GM19351 (cell line): Measurements from ENCODE around the gene DAAM2.

Experiments
- ATAC-seq: cut with Tn5 transposase; IDR thresholded peaks from one replicate; pipeline ENCODE4 v1.9.1; 2021; ENCODE audit warnings: mild to moderate bottlenecking, moderate library complexity; ENCODE audit not compliant: unreplicated experiment

Gene DAAM2

DNA sequence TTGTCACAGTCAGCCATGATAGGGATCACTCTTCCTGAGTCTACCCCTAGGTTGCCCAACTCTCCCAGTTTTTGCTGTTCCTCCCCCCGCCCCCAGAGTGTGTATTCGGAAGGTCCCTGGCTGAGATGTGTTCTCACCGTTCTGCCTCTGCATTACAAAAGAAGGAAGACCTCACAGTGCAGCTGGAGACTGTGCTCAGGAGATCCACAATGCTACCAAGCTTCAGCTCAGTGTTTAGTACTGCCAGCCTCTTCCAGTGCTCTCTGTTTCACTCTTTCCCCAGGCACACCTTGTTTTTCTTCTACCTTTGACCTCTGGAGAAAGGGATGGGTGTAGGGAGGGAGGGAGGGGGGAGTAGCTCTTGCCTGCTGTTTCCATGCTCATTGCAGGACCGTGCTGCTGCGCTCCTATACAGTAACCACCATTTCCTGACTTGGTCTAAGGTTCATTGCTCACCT lies 155.5 kb downstream of the DAAM2 start:
- ATAC-seq = no peak

DNA sequence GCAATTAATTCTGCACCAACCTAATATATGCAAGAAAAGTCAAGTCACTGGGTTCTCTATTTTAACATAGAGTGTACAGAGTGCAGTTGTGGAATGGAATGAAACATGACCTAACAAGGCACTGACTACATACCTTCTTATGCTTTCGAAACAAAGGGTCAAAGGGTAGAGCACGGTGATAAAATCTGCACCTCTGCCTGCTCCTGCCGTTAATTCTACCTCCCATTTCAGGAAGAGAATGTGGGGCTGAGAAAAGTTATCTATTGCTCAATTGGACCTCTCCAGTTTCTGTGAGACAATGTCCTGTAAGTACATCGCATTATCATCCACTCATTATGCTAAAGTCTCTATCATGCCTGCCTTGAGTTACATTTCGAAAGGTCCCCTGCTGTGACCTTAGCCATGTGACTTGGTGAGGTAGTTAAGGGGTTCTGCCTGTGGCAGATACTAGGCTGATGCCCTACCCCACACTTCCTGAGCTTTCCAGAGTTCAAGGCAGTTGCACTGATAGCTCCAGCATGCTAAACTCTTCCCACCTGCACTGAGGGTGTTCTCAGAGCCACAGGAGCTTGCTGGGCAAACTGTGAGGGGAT lies 156.1 kb downstream of the DAAM2 start:
- ATAC-seq = no peak

DNA sequence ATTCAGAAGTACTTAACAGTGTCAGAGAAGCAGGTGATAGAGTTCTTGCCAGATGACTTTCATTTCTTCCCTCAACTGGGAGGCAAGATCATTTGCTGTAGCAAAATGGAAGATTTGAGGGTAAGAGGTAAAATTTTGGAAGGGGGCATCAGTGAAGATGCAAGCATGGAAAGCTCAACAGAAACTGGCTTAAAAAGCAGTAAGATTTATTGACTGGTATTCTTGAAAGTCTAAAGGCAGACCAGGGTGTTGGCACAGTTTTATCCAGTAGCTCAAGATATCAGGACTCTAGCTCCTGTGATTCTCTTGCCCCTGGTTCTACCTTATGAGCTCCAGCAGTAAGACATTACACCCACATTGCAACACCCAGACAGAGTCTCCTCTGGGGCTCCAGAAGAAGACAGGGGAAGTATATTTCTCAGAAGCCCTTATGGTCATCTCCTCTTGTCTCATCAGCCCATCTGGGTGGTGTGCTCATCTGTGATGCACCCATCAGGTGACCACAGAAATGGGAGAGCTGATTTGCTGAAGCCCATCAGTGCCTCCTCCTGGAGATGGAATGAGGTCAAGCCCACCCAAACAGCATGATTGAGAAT lies 158.0 kb downstream of the DAAM2 start:
- ATAC-seq = no peak

DNA sequence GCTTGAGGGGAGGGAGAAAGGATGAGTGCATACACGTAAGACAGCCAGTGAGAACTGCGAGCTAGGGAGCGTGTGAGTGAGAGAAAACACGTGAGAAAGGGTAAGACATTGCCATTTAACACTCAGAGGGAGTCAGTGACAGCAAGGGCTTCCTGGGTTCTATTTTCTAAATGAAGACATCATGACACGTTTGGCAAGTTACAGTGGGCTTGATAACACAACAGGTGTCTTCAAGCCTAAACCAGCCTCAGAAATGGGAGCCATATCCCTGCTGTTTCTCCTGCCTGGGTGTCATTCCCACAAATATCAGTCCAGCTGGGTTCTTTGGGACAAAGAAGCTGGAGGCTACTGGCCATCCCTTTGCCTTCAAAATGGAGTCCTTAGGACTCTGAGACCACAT lies 159.0 kb downstream of the DAAM2 start:
- ATAC-seq = no peak

DNA sequence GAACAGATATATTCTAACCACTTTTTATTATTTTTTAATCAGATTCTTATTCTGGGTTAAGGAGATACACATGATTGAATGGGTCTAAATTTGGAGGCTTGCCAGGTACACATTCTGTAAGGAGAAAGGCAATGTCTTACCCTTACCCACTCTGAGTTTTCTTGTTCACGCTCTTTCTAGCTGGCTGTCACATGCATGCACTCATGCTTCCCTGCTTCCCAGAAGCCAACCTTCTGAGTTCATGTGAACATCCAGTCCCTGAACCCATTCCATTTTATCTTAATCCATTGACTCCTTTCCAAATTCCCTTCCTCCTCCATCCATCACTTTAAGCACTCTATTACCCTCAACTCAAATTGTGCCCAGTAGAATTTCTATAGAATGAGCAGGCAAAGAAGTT lies 159.5 kb downstream of the DAAM2 start:
- no peak for ATAC-seq

DNA sequence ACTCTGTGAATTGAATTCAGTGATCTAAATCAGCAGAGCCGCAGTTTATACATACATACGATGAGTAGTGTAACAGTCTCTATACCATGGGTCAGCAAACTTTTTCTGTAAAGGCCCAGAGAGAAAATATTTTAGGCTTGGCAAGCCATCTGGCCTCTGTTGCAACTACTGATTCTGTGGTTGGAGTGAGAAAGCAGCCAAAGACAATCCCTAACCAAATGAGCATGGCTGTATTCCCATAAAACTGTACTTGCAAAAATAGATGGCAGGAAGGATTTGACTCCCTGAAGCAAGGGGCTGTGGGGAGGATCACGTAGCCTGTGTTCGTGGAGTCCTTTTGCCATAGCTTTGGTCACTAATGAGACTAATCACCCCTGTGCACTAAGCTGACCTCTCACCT lies 160.0 kb downstream of the DAAM2 start:
- no peak for ATAC-seq

DNA sequence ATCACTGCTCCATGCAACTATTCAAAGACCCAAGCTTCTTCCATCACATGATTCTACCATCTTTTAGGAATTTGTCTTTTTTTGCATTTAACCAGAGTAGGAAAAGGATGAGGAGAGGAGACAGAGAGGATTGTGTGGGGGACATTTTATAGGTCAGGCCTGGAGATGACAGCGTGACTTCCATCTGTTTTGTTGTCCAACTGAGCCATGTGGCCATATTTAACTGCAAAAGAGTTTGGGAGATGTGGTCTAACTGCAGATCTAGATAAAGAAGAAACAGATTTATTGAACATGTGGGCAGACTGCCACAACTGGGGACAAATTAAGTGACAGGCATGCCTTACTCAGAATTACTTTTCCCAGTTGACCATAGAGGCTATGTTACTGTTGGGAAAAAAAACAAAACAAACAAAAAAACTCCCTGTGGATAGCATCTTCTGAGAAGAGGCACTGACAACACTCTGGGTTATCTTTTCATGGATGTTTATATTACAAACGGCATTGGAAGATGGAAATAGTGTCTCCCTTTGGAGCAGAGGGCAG lies 161.0 kb downstream of the DAAM2 start:
- ATAC-seq = no peak
